Measurements from ENCODE around the gene GPR17.

GPR17 gene

DNA sequence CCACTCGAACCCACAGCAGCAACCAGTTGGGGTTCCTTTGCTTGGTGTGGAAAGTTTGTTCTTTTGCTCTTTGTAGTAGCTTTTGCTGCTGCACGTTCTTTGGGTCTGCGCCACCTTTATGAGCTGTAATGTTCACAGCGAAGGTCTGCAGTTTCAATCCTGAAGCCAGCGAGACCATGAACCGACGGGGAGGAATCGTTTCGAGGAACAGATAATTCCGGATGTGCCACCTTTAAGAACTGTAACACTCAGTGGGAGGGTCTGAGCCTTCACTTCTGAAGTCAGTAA lies 14.3 kb downstream of the GPR17 start (continued):
- TF ChIP-seq ZNF8 (CRISPR knock-in tag; IDR thresholded peaks at IDR 0.05) (no peak), TCF4 (CRISPR knock-in tag; IDR thresholded peaks at IDR 0.05; ENCODE audit: borderline replicate concordance) (no peak), OSR1 (CRISPR knock-in tag; IDR thresholded peaks at IDR 0.05) (no peak), TOX (CRISPR knock-in tag; IDR thresholded peaks at IDR 0.05; ENCODE audit: borderline replicate concordance) (no peak)

DNA sequence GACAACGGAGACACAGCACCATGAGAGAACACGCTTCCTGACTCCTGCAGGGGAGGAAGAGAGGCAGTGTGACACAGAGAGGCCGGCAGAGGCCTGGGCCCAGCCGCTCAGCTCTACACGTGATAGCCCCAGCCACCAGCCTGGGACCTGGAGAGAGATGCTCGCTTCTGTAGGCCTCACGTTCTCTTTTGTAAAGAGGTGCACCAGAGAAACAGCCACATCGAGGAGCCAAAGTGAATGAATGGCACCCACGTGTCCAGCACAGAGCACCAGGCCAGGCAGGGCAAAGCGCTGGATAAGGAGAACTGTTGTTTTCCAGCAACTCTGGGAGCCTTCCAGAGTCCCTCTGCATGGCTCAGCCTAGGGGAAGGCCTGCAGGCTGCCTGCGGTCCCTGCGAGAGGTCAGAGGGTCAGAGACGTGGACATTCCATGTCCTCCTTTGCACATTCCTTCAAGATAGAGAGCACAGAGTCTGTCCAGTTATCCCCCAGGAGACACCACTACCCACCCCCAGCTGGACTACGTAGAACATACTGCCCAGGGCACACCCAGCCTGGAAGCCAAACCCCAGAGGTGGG lies 15.2 kb downstream of the GPR17 start:
- no peak for ATAC-seq
- TF ChIP-seq BACH2 (CRISPR knock-in tag; IDR thresholded peaks at IDR 0.05; ENCODE audit: borderline replicate concordance): no peak
- TF ChIP-seq ESRRG (CRISPR knock-in tag; IDR thresholded peaks at IDR 0.05): no peak
- TF ChIP-seq, protein P1, sequence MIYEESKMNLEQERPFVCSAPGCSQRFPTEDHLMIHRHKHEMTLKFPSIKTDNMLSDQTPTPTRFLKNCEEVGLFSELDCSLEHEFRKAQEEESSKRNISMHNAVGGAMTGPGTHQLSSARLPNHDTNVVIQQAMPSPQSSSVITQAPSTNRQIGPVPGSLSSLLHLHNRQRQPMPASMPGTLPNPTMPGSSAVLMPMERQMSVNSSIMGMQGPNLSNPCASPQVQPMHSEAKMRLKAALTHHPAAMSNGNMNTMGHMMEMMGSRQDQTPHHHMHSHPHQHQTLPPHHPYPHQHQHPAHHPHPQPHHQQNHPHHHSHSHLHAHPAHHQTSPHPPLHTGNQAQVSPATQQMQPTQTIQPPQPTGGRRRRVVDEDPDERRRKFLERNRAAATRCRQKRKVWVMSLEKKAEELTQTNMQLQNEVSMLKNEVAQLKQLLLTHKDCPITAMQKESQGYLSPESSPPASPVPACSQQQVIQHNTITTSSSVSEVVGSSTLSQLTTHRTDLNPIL (CRISPR knock-in tag; IDR thresholded peaks at IDR 0.05; ENCODE audit: low read depth): no peak
- no peak for TF ChIP-seq CSDC2 (CRISPR knock-in tag; IDR thresholded peaks at IDR 0.05)
- no peak for TF ChIP-seq PPARA (CRISPR knock-in tag; IDR thresholded peaks at IDR 0.05; ENCODE audit: borderline replicate concordance)
- TF ChIP-seq TOX (CRISPR knock-in tag; IDR thresholded peaks at IDR 0.05; ENCODE audit: borderline replicate concordance): no peak
- no peak for TF ChIP-seq ZNF70 (CRISPR knock-in tag; IDR thresholded peaks at IDR 0.05)
- no peak for TF ChIP-seq ZC3H10 (CRISPR knock-in tag; IDR thresholded peaks at IDR 0.05)

DNA sequence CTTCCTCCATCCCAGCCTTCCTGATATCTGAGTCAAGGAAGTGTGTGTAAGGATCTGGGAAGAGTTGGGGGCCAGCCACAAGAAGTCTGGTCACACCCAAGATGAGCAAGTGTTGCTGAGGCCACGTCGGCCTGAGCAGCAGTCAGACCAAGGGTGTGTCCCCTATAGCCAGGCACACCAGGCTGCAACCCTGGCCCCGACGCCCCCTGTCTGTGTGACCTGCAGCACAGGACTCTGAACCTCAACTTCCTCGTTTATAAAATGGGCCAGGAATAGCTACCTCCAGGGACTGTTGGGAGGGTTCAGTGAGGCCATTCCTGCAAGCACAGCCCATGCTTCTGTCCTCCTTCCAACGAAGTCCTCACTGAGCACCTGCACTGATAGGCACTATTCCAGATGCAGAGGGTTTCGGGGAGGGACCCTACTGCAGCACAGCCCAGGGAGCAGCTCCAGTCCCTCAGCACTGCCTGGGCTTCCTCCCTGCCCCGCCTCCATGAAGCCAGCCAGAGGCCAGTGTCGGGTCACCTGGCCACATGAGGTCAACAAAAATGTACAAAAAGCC lies 16.1 kb downstream of the GPR17 start:
- no peak for ATAC-seq
- TF ChIP-seq ESRRG (CRISPR knock-in tag; IDR thresholded peaks at IDR 0.05): no peak
- TF ChIP-seq ARNTL (CRISPR knock-in tag; IDR thresholded peaks at IDR 0.05; ENCODE audit: borderline replicate concordance, low read depth): no peak
- TF ChIP-seq, protein P1 (CRISPR knock-in tag; IDR thresholded peaks at IDR 0.05; ENCODE audit: low read depth): no peak
- no peak for TF ChIP-seq OSR1 (CRISPR knock-in tag; IDR thresholded peaks at IDR 0.05)
- TF ChIP-seq PPARA (CRISPR knock-in tag; IDR thresholded peaks at IDR 0.05; ENCODE audit: borderline replicate concordance): no peak
- TF ChIP-seq SNAI2 (CRISPR knock-in tag; IDR thresholded peaks at IDR 0.05): no peak
- no peak for TF ChIP-seq ISL1 (CRISPR knock-in tag; IDR thresholded peaks at IDR 0.05)
- TF ChIP-seq ZNF70 (CRISPR knock-in tag; IDR thresholded peaks at IDR 0.05): no peak
- no peak for TF ChIP-seq TCF4 (CRISPR knock-in tag; IDR thresholded peaks at IDR 0.05; ENCODE audit: borderline replicate concordance)

DNA sequence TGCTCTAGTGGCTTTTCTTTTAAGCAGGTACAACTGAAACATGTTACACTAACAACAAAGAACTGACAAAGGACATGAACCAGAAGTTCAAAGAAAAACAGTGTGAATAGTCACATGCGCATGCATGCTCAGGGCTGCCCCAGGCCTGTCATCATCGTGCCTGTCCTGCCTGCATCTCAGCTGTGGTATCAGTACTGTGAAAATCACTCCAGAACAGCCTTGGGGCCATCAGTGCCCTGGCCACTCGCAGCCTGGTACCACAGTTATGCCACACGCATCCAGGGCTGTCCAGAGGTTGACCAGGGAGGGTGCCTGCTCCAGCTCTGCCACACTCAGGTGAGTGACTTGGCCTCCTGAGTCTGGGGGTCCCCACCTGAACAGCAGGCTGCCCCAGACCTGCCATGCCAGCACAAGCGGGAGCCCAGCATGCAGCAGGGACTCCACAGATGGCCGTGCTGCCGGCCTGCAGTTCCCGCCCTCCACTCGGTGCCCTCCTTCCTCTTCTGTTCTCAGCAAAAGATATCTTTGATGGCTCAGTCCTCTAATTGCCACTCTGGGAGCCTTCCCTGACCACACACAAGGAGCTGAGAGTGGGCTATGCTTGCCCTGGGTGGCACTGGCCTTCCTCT lies 17.1 kb downstream of the GPR17 start:
- ATAC-seq: peak; percentile 45; the same call in 1 of the 3 replicates
- TF ChIP-seq TCF4 (CRISPR knock-in tag; IDR thresholded peaks at IDR 0.05; ENCODE audit: borderline replicate concordance): no peak

DNA sequence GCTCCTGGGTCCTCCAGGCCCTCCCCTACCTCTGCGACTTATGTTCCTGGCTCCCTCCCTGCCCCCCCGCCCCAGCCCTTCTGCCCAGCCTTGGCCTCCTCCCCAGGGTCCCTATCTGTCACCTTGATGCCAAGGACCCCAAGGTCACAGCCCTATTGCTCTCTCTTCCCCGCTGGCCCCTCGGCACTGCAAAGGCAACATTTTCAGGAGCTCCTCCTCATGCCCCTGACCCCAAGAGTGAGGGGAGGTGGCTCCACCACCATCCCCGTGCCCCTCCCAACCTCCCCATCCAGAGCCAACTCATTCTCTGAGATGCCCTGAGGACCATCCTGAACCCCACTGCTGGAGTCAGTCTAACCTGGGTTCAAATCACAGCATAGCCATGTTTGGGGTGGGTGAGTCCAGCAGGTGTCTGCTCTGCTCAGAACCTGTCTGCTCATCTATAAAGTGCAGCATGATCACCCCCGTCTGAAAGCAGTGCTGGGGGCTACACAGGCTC lies 17.7 kb downstream of the GPR17 start:
- ATAC-seq: no peak
- no peak for TF ChIP-seq ZNF8 (CRISPR knock-in tag; IDR thresholded peaks at IDR 0.05)

DNA sequence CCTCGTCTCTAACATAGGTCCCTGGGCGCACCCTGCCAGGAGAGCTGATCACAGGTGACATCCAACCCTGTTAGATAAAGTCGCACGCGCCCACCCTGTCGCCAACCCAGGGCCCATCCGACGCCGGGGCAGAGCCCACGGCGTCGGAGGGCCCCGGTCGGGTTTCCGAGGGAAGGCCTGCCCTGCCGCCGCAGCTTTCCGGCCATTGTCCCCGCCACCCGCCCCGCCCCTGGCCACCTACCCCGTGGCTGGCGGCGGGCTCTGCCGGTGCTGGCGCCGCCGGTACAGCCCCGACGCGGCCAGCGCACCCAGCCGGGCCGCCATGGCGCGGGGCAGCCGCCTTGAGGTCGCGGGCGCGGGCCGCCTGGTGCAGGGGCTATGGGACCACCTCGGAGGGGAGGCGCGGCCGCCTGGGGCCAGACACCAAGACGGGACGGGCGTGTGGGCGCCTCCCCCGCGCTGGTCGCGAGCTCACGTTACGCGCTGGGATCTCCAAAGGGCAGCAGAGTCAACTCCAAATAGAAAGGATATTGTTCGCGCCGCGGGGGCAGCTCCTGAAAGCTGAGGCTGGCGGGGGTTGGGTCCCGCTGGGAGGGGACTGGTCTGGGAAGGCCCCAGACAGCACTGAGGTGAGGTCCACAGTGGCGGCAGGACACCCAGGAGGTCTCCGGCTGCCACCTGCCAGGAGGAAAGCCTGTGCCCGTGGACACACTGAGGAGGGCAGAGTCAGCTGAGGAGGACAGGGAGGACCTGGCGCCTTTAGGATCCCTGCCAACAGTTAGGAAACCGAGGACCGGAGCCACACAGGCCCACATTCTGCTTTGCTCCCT lies 18.3 kb downstream of the GPR17 start:
- no peak for ATAC-seq
- no peak for TF ChIP-seq OSR1 (CRISPR knock-in tag; IDR thresholded peaks at IDR 0.05)
- TF ChIP-seq, protein P2, sequence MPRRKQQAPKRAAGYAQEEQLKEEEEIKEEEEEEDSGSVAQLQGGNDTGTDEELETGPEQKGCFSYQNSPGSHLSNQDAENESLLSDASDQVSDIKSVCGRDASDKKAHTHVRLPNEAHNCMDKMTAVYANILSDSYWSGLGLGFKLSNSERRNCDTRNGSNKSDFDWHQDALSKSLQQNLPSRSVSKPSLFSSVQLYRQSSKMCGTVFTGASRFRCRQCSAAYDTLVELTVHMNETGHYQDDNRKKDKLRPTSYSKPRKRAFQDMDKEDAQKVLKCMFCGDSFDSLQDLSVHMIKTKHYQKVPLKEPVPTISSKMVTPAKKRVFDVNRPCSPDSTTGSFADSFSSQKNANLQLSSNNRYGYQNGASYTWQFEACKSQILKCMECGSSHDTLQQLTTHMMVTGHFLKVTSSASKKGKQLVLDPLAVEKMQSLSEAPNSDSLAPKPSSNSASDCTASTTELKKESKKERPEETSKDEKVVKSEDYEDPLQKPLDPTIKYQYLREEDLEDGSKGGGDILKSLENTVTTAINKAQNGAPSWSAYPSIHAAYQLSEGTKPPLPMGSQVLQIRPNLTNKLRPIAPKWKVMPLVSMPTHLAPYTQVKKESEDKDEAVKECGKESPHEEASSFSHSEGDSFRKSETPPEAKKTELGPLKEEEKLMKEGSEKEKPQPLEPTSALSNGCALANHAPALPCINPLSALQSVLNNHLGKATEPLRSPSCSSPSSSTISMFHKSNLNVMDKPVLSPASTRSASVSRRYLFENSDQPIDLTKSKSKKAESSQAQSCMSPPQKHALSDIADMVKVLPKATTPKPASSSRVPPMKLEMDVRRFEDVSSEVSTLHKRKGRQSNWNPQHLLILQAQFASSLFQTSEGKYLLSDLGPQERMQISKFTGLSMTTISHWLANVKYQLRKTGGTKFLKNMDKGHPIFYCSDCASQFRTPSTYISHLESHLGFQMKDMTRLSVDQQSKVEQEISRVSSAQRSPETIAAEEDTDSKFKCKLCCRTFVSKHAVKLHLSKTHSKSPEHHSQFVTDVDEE (CRISPR knock-in tag; IDR thresholded peaks at IDR 0.05): no peak
- no peak for TF ChIP-seq ZNF565 (CRISPR knock-in tag; conservative IDR thresholded peaks at IDR 0.05; ENCODE audit: low read depth)
- no peak for TF ChIP-seq ESRRG (CRISPR knock-in tag; IDR thresholded peaks at IDR 0.05)
- TF ChIP-seq, protein P3, sequence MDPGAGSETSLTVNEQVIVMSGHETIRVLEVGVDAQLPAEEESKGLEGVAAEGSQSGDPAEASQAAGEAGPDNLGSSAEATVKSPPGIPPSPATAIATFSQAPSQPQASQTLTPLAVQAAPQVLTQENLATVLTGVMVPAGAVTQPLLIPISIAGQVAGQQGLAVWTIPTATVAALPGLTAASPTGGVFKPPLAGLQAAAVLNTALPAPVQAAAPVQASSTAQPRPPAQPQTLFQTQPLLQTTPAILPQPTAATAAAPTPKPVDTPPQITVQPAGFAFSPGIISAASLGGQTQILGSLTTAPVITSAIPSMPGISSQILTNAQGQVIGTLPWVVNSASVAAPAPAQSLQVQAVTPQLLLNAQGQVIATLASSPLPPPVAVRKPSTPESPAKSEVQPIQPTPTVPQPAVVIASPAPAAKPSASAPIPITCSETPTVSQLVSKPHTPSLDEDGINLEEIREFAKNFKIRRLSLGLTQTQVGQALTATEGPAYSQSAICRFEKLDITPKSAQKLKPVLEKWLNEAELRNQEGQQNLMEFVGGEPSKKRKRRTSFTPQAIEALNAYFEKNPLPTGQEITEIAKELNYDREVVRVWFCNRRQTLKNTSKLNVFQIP (CRISPR knock-in tag; IDR thresholded peaks at IDR 0.05; ENCODE audit: borderline replicate concordance, low read depth): no peak
- TF ChIP-seq ZC3H10 (CRISPR knock-in tag; IDR thresholded peaks at IDR 0.05): no peak
- TF ChIP-seq PPARA (CRISPR knock-in tag; IDR thresholded peaks at IDR 0.05; ENCODE audit: borderline replicate concordance): no peak
- TF ChIP-seq CSDC2 (CRISPR knock-in tag; IDR thresholded peaks at IDR 0.05): no peak
- no peak for TF ChIP-seq ISL1 (CRISPR knock-in tag; IDR thresholded peaks at IDR 0.05)
- TF ChIP-seq, protein P4, sequence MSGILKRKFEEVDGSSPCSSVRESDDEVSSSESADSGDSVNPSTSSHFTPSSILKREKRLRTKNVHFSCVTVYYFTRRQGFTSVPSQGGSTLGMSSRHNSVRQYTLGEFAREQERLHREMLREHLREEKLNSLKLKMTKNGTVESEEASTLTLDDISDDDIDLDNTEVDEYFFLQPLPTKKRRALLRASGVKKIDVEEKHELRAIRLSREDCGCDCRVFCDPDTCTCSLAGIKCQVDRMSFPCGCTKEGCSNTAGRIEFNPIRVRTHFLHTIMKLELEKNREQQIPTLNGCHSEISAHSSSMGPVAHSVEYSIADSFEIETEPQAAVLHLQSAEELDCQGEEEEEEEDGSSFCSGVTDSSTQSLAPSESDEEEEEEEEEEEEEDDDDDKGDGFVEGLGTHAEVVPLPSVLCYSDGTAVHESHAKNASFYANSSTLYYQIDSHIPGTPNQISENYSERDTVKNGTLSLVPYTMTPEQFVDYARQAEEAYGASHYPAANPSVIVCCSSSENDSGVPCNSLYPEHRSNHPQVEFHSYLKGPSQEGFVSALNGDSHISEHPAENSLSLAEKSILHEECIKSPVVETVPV (CRISPR knock-in tag; IDR thresholded peaks at IDR 0.05): no peak

All from SK-N-SH treated with all-trans-retinoic acid at 6 μM for 48 hours (cell line).